Peyer's patch (tissue), 4 donors: ENCODE results near the gene NKX6-2.

Experiments used
- POLR2A ChIP-seq, 2 donors: fragments of 450-650 bp; IDR thresholded peaks; one replicate each; pipeline ENCODE4 v1.5.1; 2017; ENCODE audit warnings: antibody characterized with exemption in 2 of 2, mild to moderate bottlenecking in 2 of 2, moderate library complexity in 2 of 2
- TF ChIP-seq, protein P1 (sequence below), 6 experiments: fragments of 450-650 bp in 4 of 6; fragments of 200-600 bp in 2 of 6; sonication (generic) in 1 of 6; IDR thresholded peaks; one replicate each; pipeline ENCODE4 v1.5.1; 2017 to 2019; ENCODE audit warnings: antibody characterized with exemption in 6 of 6, mild to moderate bottlenecking in 3 of 6, moderate library complexity in 1 of 6

DNA sequence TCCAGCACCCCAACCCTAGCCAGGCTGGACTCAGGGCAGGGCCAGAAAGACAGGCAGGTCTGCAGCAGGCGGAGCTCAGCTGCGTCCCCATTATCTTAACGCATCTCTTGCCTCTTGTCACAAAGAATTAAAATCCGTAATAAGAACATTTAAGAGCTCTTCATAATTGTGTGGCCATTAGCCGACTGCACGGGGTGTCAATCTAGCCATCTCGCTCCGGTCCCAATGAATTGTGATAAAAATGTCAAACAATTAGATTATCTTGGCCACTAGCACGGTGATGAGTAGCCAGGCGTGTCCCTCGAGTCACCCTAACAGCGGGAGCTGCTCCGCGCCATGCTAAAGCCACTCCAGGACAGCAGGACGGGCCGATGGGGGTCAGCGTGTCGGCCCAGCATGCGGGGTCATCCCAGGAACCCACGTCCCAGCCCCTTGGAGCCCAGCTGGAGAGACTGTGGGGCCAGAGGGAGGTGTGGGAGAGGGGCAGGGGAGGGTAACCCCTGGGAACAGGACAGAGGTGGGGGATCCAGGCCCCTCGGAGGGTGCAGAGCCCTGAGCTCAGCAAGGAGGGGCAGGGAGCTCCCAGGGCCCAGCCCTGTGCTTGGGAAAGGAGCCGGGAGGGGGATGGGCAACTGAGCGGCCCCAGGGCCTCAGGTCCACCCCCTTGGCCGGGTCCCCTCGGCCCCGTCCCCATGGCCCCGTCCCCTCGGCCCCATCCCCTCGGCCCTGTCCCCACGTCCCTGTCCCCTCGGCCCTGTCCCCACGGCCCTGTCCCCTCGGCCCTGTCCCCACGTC lies 17.7 kb upstream of the NKX6-2 start:
- TF ChIP-seq, protein P1, sequence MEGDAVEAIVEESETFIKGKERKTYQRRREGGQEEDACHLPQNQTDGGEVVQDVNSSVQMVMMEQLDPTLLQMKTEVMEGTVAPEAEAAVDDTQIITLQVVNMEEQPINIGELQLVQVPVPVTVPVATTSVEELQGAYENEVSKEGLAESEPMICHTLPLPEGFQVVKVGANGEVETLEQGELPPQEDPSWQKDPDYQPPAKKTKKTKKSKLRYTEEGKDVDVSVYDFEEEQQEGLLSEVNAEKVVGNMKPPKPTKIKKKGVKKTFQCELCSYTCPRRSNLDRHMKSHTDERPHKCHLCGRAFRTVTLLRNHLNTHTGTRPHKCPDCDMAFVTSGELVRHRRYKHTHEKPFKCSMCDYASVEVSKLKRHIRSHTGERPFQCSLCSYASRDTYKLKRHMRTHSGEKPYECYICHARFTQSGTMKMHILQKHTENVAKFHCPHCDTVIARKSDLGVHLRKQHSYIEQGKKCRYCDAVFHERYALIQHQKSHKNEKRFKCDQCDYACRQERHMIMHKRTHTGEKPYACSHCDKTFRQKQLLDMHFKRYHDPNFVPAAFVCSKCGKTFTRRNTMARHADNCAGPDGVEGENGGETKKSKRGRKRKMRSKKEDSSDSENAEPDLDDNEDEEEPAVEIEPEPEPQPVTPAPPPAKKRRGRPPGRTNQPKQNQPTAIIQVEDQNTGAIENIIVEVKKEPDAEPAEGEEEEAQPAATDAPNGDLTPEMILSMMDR (IDR thresholded peaks at IDR 0.05): no peak
- no peak for TF ChIP-seq POLR2A (IDR thresholded peaks at IDR 0.05)
